Amniotic stem cell (primary cell): ENCODE measurements around the gene STK16.

Source experiments
- DNase-seq: peaks from one replicate; lab custom pipeline; 2025; lab: John Stamatoyannopoulos, UW

The STK16 gene

GRCh38 chr2:219289195-219289536 lies 43.9 kb downstream of the STK16 start:
- no peak for DNase-seq

- peak; percentile 55 for DNase-seq
Observed at GRCh38 chr2:219289537-219290361, 44.5 kb downstream of the STK16 start.

- DNase-seq = no peak
Observed at GRCh38 chr2:219290381-219291171, 45.3 kb downstream of the STK16 start.

- DNase-seq = no peak
Observed at GRCh38 chr2:219291394-219291793, 46.1 kb downstream of the STK16 start.

- DNase-seq = no peak
Observed at GRCh38 chr2:219291910-219292490, 46.7 kb downstream of the STK16 start.

- DNase-seq = no peak
Observed at GRCh38 chr2:219292616-219293015, 47.3 kb downstream of the STK16 start.

GRCh38 chr2:219293736-219294231 lies 48.5 kb downstream of the STK16 start:
- no peak for DNase-seq

- DNase-seq = peak; percentile 36
Observed at GRCh38 chr2:219294356-219295351, 49.4 kb downstream of the STK16 start.

GRCh38 chr2:219296142-219296541 lies 50.9 kb downstream of the STK16 start:
- DNase-seq = no peak

GRCh38 chr2:219296631-219297391 lies 51.5 kb downstream of the STK16 start:
- DNase-seq = no peak

GRCh38 chr2:219297766-219298456 lies 52.6 kb downstream of the STK16 start:
- DNase-seq = no peak

- peak; percentile 35 for DNase-seq
Observed at GRCh38 chr2:219298759-219299371, 53.6 kb downstream of the STK16 start.

GRCh38 chr2:219299372-219299760 lies 54.1 kb downstream of the STK16 start:
- no peak for DNase-seq
